ENCODE data around the gene NKX2-3. TPM values are rescaled to one million over a fixed set of nuclear protein-coding genes. Genes with fewer than 3 reads are reported as not detected.

Gene NKX2-3
- total RNA-seq, 1 donor from 2014 or later = not detected

- peak; percentile 62 for TF ChIP-seq CTCF (IDR thresholded peaks at IDR 0.05)
- DNase-seq (no peak), ATAC-seq (ENCODE audit: low read depth) (peak; percentile 31)
- ChIA-PET CTCF (interaction anchor here (0.7 to 9.7 kb wide), 17 partner anchors 9 to 169 kb away, joined by 3 to 150 read pairs (median 4); partner anchors contain the start of genes ENTPD7 and SLC25A28), POLR2A (interaction anchor here (0.6 kb wide), 1 partner anchor 16 kb away, joined by 3 read pairs; no protein-coding TSS in a partner anchor)
- peaks cover 24% of the 10 kb centered on the region for H3K4me1 Mint-ChIP-seq
- H3K27me3 Mint-ChIP-seq = peaks cover 5% of the 10 kb centered on the region
- no peaks in the 10 kb centered on the region for H3K9me3 Mint-ChIP-seq
- H3K4me3 Mint-ChIP-seq = no peak overlapping the region
- H3K27ac Mint-ChIP-seq = no peak overlapping the region
- intact Hi-C loops (cut with micrococcal nuclease) = loop anchor here (1.0 kb wide), 2 partner anchors 52 to 151 kb away; no protein-coding TSS in a partner anchor
- H3K36me3 Mint-ChIP-seq (ENCODE audit: low read depth) = no peaks in the 10 kb centered on the region
Observed at GRCh38 chr10:99560277-99561126, 27.8 kb downstream of the NKX2-3 start.

- ATAC-seq (ENCODE audit: low read depth) (peak; percentile 47), DNase-seq (no peak)
- intact Hi-C loops (cut with micrococcal nuclease) = no loop called here
- no peaks in the 10 kb centered on the region for H3K36me3 Mint-ChIP-seq (ENCODE audit: low read depth)
- peaks cover 23% of the 10 kb centered on the region for H3K4me1 Mint-ChIP-seq
- ChIA-PET POLR2A (no interaction called here), CTCF (interaction anchor here (9.7 kb wide), 1 partner anchor 49 kb away, joined by 150 read pairs; no protein-coding TSS in a partner anchor)
- no peaks in the 10 kb centered on the region for H3K9me3 Mint-ChIP-seq
- TF ChIP-seq CTCF (IDR thresholded peaks at IDR 0.05) = no peak
- H3K4me3 Mint-ChIP-seq = no peak overlapping the region
- no peak overlapping the region for H3K27ac Mint-ChIP-seq
- H3K27me3 Mint-ChIP-seq = peaks cover 2% of the 10 kb centered on the region
Observed at GRCh38 chr10:99562631-99563030, 29.9 kb downstream of the NKX2-3 start.

- H3K27me3 Mint-ChIP-seq = peaks cover 2% of the 10 kb centered on the region
- intact Hi-C loops (cut with micrococcal nuclease) = no loop called here
- ChIA-PET CTCF (interaction anchor here (9.7 kb wide), 1 partner anchor 48 kb away, joined by 150 read pairs; no protein-coding TSS in a partner anchor), POLR2A (interaction anchor here (0.5 kb wide), 1 partner anchor 8 kb away, joined by 4 read pairs; no protein-coding TSS in a partner anchor)
- no peak for ATAC-seq (ENCODE audit: low read depth)
- H3K36me3 Mint-ChIP-seq (ENCODE audit: low read depth) = no peaks in the 10 kb centered on the region
- no peak for DNase-seq
- H3K27ac Mint-ChIP-seq = no peak overlapping the region
- peaks cover 30% of the 10 kb centered on the region for H3K4me1 Mint-ChIP-seq
- no peak overlapping the region for H3K4me3 Mint-ChIP-seq
- TF ChIP-seq CTCF (IDR thresholded peaks at IDR 0.05) = no peak
- no peaks in the 10 kb centered on the region for H3K9me3 Mint-ChIP-seq
Observed at GRCh38 chr10:99564361-99564760, 31.6 kb downstream of the NKX2-3 start.

- Mint-ChIP-seq H3K4me1 (peaks cover 38% of the 10 kb centered on the region), H3K27me3 (peaks cover 2% of the 10 kb centered on the region), H3K4me3 (no peak overlapping the region), H3K27ac (no peak overlapping the region), H3K9me3 (no peaks in the 10 kb centered on the region), H3K36me3 (ENCODE audit: low read depth) (no peaks in the 10 kb centered on the region)
- ChIA-PET CTCF (interaction anchor here (9.7 kb wide), 1 partner anchor 47 kb away, joined by 150 read pairs; no protein-coding TSS in a partner anchor), POLR2A (interaction anchor here (0.7 kb wide), 1 partner anchor 28 kb away, joined by 3 read pairs; no protein-coding TSS in a partner anchor)
- no peak for DNase-seq
- intact Hi-C loops (cut with micrococcal nuclease) = no loop called here
- no peak for ATAC-seq (ENCODE audit: low read depth)
- no peak for TF ChIP-seq CTCF (IDR thresholded peaks at IDR 0.05)
Observed at GRCh38 chr10:99565166-99565565, 32.4 kb downstream of the NKX2-3 start.
